GM12872 (cell line): ENCODE data around the gene COL27A1.

ENCODE experiments used
- TF ChIP-seq, protein P1 (sequence below): IDR thresholded peaks from 3 replicates; pipeline ENCODE4 v1.5.1; 2011; ENCODE audit warnings: low read depth, mild to moderate bottlenecking, low read length, moderate library complexity; ENCODE audit not compliant: insufficient read depth

Gene COL27A1

DNA sequence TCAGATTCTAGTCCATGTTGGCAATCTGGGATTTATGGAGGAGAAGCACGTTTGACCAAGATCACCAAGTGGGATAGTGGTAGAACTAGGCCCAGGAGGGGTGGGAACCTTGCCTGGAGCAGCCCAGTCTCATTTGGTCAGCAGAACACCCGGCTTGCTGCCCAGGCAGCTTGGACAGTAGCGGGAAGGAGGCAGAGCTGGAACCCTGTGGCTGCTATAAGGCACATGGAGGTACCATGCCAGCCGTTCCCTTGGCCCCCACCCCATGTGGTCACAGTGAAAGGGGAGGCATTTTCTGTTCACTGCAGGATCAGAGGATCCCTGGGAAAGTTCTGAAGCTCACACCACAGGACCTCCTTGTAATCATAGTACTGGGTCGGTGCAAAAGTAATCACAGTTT is 92.2 kb downstream of the COL27A1 start:
- TF ChIP-seq, protein P1, sequence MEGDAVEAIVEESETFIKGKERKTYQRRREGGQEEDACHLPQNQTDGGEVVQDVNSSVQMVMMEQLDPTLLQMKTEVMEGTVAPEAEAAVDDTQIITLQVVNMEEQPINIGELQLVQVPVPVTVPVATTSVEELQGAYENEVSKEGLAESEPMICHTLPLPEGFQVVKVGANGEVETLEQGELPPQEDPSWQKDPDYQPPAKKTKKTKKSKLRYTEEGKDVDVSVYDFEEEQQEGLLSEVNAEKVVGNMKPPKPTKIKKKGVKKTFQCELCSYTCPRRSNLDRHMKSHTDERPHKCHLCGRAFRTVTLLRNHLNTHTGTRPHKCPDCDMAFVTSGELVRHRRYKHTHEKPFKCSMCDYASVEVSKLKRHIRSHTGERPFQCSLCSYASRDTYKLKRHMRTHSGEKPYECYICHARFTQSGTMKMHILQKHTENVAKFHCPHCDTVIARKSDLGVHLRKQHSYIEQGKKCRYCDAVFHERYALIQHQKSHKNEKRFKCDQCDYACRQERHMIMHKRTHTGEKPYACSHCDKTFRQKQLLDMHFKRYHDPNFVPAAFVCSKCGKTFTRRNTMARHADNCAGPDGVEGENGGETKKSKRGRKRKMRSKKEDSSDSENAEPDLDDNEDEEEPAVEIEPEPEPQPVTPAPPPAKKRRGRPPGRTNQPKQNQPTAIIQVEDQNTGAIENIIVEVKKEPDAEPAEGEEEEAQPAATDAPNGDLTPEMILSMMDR: no peak

DNA sequence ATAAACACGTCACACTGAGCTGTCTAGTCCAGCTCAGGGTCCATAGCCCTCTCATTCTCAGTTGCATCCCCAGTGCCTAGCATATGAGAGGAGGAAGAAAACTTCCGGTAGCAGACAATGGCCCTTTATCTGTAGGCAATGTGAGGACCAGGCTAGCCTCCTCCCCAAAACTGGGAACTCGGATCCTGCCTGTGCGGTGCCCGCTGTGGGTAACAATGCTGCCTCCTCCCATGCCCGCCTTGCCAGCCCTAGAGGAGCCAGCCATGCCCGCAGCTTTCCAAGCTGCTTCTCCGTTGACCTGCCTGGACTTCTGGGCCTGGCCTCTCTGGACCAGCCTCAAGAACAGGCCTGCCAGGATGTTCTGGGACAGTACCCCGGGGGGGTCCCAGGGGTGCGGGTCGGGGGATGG is 93.0 kb downstream of the COL27A1 start:
- TF ChIP-seq, protein P1: no peak

DNA sequence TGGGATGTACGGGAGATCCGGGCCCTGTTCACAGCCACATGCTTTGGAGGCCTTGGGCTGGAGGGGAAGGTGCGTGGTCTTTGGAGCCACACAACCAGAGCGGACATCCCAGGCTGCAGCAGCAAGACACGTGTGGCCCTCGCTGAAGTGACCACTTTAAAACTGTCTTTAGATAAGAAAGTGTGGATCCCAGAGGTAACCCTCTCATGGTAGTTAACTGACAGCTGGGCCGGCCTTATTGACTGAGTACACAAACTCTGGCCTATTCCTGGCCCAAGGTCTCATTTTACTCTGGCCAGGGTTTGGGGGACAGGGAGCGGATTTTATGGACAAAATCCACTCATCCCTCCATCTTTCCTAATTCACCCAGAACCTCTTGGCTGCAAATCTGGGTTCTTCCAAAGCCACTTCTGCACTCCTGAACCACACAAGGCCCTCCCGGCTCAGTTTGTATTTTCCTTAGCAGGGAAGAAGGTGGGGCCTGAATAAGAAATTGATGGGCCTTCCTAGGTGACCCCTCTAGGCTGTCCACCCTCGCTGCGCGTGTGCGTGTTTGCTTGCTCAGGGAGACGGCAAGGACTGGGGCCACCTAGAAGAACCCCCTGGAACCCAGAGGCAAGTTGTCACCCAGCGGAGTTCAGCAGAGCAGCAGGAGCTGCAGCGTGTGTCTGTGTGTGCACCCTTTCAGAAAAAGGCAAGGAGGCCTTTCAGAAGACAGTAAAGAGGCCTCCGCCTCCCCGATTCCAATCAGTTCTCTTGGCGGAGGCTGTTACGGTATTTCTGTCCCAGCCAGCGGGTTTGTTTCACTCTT is 94.3 kb downstream of the COL27A1 start:
- TF ChIP-seq, protein P1: no peak

DNA sequence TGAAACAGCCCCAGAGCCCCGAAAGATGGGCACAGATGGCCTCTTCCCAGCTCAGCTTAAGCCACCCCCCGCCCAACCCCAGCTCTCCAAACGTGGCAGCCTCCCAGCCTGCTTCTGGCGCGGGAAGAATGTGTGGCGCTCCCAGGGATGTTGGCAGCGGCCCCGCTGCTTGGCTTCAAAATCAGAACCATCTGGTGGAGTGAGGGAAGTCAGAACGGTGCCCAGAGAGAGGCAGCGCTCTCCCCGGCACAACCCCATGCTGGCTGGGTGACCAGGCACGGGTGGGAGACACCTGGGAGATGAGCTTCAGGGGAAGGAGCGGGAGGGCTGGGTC is 94.9 kb downstream of the COL27A1 start:
- TF ChIP-seq, protein P1: no peak

DNA sequence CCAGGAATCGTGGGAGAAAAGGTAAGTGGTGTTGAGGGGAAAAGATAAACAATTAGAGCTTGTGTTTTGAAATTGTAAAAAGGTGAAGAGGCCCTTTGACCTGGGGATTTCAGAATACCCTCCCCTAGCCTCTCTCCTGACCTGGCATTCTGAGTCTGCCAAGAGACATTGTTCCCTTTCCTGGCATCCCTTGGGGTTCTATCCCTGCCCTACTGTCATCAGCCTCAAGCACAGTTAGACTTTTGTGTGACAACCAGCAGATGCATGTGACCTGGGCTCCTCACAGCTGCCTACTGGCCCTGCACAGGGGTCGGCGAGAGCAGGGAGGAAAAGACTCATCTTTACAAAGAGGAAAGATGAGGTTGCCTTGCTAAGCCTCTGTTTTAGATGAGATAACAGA is 95.3 kb downstream of the COL27A1 start:
- TF ChIP-seq, protein P1: no peak

DNA sequence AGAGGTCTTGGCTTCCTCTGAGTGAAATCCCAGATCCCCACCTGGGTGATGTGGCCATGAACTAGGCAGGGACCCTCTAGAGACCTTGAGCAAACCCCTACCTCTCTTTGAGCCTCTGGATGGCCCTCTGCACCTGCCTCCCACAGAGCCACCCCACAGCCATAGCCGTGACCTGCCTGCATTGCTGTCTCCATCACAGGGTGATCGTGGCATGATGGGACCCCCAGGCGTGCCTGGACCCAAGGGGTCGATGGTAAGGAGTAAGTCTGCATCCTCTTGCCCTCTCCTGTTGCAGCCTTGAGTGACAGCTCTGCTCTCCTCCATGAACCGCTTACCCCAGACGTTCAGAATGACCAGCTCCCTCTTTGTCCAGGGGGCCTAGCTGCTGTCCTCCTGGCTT is 97.1 kb downstream of the COL27A1 start:
- TF ChIP-seq, protein P1: no peak

DNA sequence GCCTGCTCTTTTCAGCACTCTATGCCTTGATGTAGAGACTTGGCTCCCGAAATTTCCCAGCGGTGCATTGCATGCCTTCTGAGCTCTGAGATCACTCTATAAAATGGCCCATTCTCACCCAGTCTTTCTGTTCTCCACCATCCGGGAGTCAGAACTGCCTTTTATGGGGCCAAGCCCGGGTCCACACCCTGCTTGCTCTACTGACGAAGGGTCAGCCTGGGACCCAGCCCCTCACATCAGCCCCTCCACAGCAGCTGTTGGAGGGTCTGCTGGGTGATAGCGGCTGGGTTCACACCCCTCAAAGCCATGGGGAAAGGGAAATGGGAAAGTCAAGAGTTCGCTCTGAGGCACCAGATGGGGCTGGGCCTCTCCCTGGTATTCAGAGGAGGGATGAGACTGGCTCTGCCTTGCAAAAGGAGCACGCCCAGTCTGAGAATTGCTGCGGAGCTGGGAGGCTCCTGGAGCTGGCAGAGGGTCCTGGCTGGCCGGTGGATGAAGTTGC is 101.5 kb downstream of the COL27A1 start:
- TF ChIP-seq, protein P1: no peak

DNA sequence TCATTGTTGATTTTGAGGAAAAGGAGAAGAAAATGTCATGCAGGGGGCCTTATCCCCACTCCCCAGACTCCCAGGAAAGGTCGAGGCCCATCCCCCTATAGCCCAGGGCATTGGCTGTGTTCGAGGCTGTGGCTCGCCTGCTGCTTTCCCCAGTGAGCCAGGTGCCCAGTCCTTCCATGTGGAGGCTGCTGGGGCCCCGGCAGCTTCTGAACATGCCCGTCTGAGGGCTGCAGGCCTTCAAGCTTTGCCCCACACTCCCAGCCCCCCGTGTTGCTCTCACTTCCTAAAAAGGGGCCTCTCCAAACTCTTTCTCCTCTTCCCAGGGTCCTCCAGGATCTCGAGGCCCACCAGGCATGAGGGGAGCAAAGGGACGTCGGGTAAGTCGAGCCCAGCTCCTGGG is 102.9 kb downstream of the COL27A1 start:
- TF ChIP-seq, protein P1: no peak
